Measurements from ENCODE around the gene LCA5. TPM values are rescaled to one million over a fixed set of nuclear protein-coding genes. Genes with fewer than 3 reads are reported as not detected.

LCA5 gene
- total RNA-seq, 2 donors from 2014 or later = 0.74 to 1.1 TPM

DNA sequence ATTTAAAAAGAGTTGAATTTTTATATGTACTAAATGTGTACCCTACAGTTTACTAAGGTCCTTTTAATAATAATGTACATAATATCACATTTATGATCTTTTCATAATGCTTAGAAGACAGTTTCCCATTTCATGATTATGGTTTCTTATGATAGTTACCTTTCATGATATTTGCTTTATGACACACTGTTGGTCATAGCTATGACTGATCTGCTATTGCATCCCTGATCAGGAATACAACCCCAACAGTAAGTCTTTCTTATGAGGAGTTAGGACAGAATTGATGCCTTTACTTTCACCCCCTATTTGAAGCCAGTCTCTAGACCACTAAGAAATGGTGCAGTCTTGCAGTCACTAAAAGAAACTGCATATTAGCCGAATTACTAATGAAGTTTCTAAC lies 31.0 kb downstream of the LCA5 start:
- Histone ChIP-seq H3K4me1 (no peaks in the 10 kb centered on the region), H3K27me3 (no peaks in the 10 kb centered on the region), H3K9ac (ENCODE audit: low read depth in 2 of 2, low read length in 2 of 2) (no peak overlapping the region), H3K27ac (no peak overlapping the region), H3K9me3 (no peaks in the 10 kb centered on the region), H3K36me3 (no peaks in the 10 kb centered on the region), H3K4me3 (no peak overlapping the region)
- no peak for DNase-seq
- intact Hi-C loops (cut with DNase I) = no loop called here
- TF ChIP-seq, protein P1, sequence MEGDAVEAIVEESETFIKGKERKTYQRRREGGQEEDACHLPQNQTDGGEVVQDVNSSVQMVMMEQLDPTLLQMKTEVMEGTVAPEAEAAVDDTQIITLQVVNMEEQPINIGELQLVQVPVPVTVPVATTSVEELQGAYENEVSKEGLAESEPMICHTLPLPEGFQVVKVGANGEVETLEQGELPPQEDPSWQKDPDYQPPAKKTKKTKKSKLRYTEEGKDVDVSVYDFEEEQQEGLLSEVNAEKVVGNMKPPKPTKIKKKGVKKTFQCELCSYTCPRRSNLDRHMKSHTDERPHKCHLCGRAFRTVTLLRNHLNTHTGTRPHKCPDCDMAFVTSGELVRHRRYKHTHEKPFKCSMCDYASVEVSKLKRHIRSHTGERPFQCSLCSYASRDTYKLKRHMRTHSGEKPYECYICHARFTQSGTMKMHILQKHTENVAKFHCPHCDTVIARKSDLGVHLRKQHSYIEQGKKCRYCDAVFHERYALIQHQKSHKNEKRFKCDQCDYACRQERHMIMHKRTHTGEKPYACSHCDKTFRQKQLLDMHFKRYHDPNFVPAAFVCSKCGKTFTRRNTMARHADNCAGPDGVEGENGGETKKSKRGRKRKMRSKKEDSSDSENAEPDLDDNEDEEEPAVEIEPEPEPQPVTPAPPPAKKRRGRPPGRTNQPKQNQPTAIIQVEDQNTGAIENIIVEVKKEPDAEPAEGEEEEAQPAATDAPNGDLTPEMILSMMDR (IDR thresholded peaks at IDR 0.05) = no peak

DNA sequence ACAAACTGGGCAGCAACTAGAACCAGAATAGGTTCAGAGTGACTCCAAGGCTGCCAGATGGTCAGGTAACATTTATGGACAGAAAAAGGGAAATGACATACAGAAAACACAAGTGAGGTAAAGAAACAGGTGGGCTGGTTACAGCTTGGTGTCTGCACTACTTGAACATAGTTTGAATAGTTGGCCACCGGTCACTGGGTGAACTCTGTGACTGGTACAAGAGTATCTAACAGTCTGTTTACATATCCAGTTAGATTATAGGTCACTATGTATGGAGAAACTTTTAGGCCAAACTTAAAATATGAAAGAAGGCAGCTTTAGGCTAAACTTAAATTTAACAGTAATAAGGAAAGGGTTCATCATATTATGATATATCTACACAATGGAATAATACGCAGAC lies 32.9 kb downstream of the LCA5 start:
- Histone ChIP-seq H3K27ac (no peak overlapping the region), H3K4me3 (no peak overlapping the region), H3K9ac (ENCODE audit: low read depth in 2 of 2, low read length in 2 of 2) (no peak overlapping the region), H3K36me3 (no peaks in the 10 kb centered on the region), H3K4me1 (no peaks in the 10 kb centered on the region), H3K9me3 (no peaks in the 10 kb centered on the region), H3K27me3 (no peaks in the 10 kb centered on the region)
- intact Hi-C loops (cut with DNase I) = no loop called here
- DNase-seq = no peak
- TF ChIP-seq, protein P1 (IDR thresholded peaks at IDR 0.05) = no peak

DNA sequence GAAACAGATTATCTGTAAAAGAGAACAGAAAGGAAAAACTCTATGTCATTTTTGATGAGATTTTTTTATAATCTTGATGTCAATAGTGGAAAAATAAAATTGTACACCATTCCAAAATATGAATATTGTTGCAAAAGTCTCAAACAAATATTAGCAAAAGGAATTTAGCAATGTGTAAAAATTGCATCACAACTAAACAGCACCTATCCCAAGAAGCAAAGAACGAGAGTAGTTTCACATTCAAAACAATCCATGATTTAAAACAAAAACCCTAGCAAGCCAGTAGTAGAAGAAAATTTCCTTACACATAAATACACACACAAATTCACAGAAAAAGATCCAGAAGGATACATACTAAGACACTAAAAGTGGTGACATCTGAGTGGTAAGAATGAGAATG lies 38.4 kb downstream of the LCA5 start:
- Histone ChIP-seq H3K4me1 (no peaks in the 10 kb centered on the region), H3K27ac (no peak overlapping the region), H3K9me3 (no peaks in the 10 kb centered on the region), H3K4me3 (no peak overlapping the region), H3K36me3 (no peaks in the 10 kb centered on the region), H3K27me3 (no peaks in the 10 kb centered on the region), H3K9ac (ENCODE audit: low read depth in 2 of 2, low read length in 2 of 2) (no peak overlapping the region)
- intact Hi-C loops (cut with DNase I) = no loop called here
- DNase-seq = no peak
- TF ChIP-seq, protein P1 (IDR thresholded peaks at IDR 0.05) = no peak

DNA sequence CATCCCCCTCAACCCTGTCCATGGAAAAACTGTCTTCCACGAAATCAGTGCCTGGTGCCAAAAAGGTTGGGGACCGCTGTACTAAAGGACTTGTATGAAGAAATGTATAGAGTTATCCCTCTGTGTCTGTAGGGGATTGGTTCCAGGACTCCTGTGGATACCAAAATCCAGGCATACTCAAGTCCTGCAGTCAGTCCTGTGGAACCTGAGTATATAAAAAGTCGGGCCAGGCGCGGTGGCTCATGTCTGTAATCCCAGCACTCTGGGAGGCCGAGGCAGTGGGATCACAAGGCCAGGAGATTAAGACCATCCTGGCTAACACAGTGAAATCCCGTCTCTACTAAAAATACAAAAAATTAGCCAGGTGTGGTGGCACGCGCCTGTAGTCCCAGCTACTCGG lies 42.0 kb downstream of the LCA5 start:
- intact Hi-C loops (cut with DNase I) = no loop called here
- no peak overlapping the region for H3K4me3 ChIP-seq
- no peaks in the 10 kb centered on the region for H3K36me3 ChIP-seq
- H3K27me3 ChIP-seq = no peaks in the 10 kb centered on the region
- TF ChIP-seq, protein P1 (IDR thresholded peaks at IDR 0.05) = no peak
- DNase-seq = no peak
- H3K27ac ChIP-seq = no peak overlapping the region
- H3K9me3 ChIP-seq = no peaks in the 10 kb centered on the region
- no peak overlapping the region for H3K9ac ChIP-seq (ENCODE audit: low read depth in 2 of 2, low read length in 2 of 2)
- no peaks in the 10 kb centered on the region for H3K4me1 ChIP-seq

DNA sequence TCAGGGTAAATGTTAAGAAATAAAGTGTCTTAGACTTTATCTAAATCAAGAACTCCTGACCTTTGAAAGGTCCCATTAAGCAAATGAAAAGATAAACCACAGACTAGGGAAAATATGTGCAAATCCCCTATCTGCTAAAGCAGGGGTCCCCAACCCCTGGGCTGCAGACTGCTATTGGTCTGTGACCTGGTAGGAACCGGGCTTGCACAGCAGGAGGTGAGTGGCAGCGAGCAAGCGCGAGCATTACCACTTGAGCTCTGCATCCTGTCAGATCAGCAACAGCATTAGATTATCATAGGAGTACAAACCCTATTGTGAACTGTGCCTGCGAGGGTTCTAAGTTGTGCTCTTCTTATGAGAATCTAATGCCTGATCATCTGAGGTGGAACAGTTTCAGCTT lies 42.4 kb downstream of the LCA5 start:
- intact Hi-C loops (cut with DNase I) = no loop called here
- DNase-seq = no peak
- Histone ChIP-seq H3K4me3 (no peak overlapping the region), H3K27ac (no peak overlapping the region), H3K36me3 (no peaks in the 10 kb centered on the region), H3K9me3 (no peaks in the 10 kb centered on the region), H3K4me1 (no peaks in the 10 kb centered on the region), H3K9ac (ENCODE audit: low read depth in 2 of 2, low read length in 2 of 2) (no peak overlapping the region), H3K27me3 (no peaks in the 10 kb centered on the region)
- TF ChIP-seq, protein P1 (IDR thresholded peaks at IDR 0.05) = no peak

DNA sequence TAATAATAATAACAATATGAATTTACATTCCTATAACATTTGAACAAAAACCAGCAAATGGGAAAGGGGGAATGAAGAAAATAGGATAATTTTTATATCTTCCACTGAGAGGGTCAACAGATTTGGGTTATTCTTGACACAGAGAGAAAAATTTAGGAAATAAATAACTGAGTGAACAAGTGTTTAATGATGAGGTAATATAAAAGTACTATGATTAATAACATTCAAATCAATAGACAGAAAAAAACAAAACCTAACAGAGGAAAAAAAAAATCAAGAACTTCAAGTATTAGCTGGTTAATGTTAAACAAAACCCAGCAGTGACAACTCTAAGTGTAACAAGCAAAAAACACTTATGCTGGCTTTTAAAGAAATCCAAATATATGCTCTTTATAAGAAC lies 66.5 kb downstream of the LCA5 start:
- Histone ChIP-seq H3K27ac (no peak overlapping the region), H3K4me1 (no peaks in the 10 kb centered on the region), H3K4me3 (no peak overlapping the region), H3K9me3 (no peaks in the 10 kb centered on the region), H3K27me3 (no peaks in the 10 kb centered on the region), H3K9ac (ENCODE audit: low read depth in 2 of 2, low read length in 2 of 2) (no peak overlapping the region), H3K36me3 (no peaks in the 10 kb centered on the region)
- intact Hi-C loops (cut with DNase I) = no loop called here
- TF ChIP-seq, protein P1 (IDR thresholded peaks at IDR 0.05) = no peak
- DNase-seq = no peak

Data from colonic mucosa (tissue), 4 donors.